HepG2 (cell line): ENCODE measurements around the gene ANXA9. TPM values are rescaled to one million over a fixed set of nuclear protein-coding genes. Genes with fewer than 3 reads are reported as not detected.

ENCODE experiments used
- ADNP ChIP-seq: sonication (generic); formaldehyde crosslinking; IDR thresholded peaks from 2 replicates; pipeline ENCODE4 v1.4.0; 2020; ENCODE audit warnings: missing genetic modification reagents
- CENPT ChIP-seq: sonication (generic); formaldehyde crosslinking; IDR thresholded peaks from 2 replicates; pipeline ENCODE4 v1.8.0; 2022; ENCODE audit warnings: low read depth, mild to moderate bottlenecking, moderate library complexity, missing genetic modification reagents
- FOXM1 ChIP-seq: sonication (generic); formaldehyde crosslinking; IDR thresholded peaks from 2 replicates; pipeline ENCODE4 v1.5.0; 2020; ENCODE audit warnings: missing genetic modification reagents
- HNF4G ChIP-seq, 2 experiments: sonication (generic) in 1 of 2; formaldehyde crosslinking in 1 of 2; IDR thresholded peaks; 2 replicates each; pipeline versions ENCODE4 v1.4.0 to v1.6.1; 2011 to 2020; ENCODE audit warnings: borderline replicate concordance in 2 of 2, low read depth in 2 of 2, mild to moderate bottlenecking in 2 of 2, low read length in 1 of 2, missing genetic modification reagents in 1 of 2, moderate library complexity in 1 of 2
- KDM3A ChIP-seq: IDR thresholded peaks from 2 replicates; pipeline ENCODE4 v1.6.1; 2018; ENCODE audit warnings: low read depth, missing compliant biosample characterization
- KLF13 ChIP-seq: sonication (generic); formaldehyde crosslinking; IDR thresholded peaks from 2 replicates; pipeline ENCODE4 v1.4.0; 2020; ENCODE audit warnings: mild to moderate bottlenecking, missing genetic modification reagents
- MTA1 ChIP-seq: sonication (generic); formaldehyde crosslinking; IDR thresholded peaks from 2 replicates; pipeline ENCODE4 v1.4.0; 2020; ENCODE audit warnings: missing genetic modification reagents, mild to moderate bottlenecking, borderline replicate concordance
- NR2F1 ChIP-seq, 2 experiments: fragments of 450-650 bp in 1 of 2; formaldehyde crosslinking in 1 of 2; IDR thresholded peaks; 2 replicates each; pipeline versions ENCODE4 v1.5.0 to v1.6.1; 2016 to 2020; ENCODE audit warnings: mild to moderate bottlenecking in 1 of 2, missing compliant biosample characterization in 1 of 2, missing genetic modification reagents in 1 of 2, moderate library complexity in 1 of 2
- POLR2AphosphoS5 ChIP-seq: IDR thresholded peaks from 2 replicates; pipeline ENCODE4 v1.6.1; 2012; ENCODE audit warnings: low read depth, low read length
- SP140L ChIP-seq: sonication (generic); formaldehyde crosslinking; IDR thresholded peaks from 2 replicates; pipeline ENCODE4 v1.4.0; 2020; ENCODE audit warnings: missing genetic modification reagents, borderline replicate concordance
- SSRP1 ChIP-seq: IDR thresholded peaks from 2 replicates; pipeline ENCODE4 v1.6.1; 2016; ENCODE audit warnings: control low read depth
- ZBTB42 ChIP-seq: sonication (generic); formaldehyde crosslinking; IDR thresholded peaks from 2 replicates; pipeline ENCODE4 v1.5.0; 2020; ENCODE audit warnings: mild to moderate bottlenecking, missing genetic modification reagents
- ZMAT3 ChIP-seq: sonication (generic); formaldehyde crosslinking; conservative IDR thresholded peaks from 2 replicates; pipeline ENCODE4 v1.7.0; 2021; ENCODE audit warnings: missing genetic modification reagents
- ZNF256 ChIP-seq: sonication (generic); formaldehyde crosslinking; conservative IDR thresholded peaks from 2 replicates; pipeline ENCODE4 v1.4.0; 2020; ENCODE audit warnings: missing genetic modification reagents
- ZNF264 ChIP-seq: sonication (generic); formaldehyde crosslinking; IDR thresholded peaks from 2 replicates; pipeline ENCODE4 v1.4.0; 2020; ENCODE audit warnings: missing genetic modification reagents
- ZNF430 ChIP-seq: sonication (generic); formaldehyde crosslinking; IDR thresholded peaks from 2 replicates; pipeline ENCODE4 v1.9.0; 2021; ENCODE audit warnings: mild to moderate bottlenecking, missing genetic modification reagents
- ZNF557 ChIP-seq: sonication (generic); formaldehyde crosslinking; IDR thresholded peaks from 2 replicates; pipeline ENCODE4 v1.4.0; 2020; ENCODE audit warnings: missing genetic modification reagents
- ZNF572 ChIP-seq: sonication (generic); formaldehyde crosslinking; IDR thresholded peaks from 2 replicates; pipeline ENCODE4 v1.5.1; 2020; ENCODE audit warnings: mild to moderate bottlenecking, missing genetic modification reagents
- ZNF761 ChIP-seq: sonication (generic); formaldehyde crosslinking; conservative IDR thresholded peaks from 2 replicates; pipeline ENCODE4 v1.4.0; 2020; ENCODE audit warnings: mild to moderate bottlenecking, missing genetic modification reagents
- ZNF878 ChIP-seq: sonication (generic); formaldehyde crosslinking; IDR thresholded peaks from 2 replicates; pipeline ENCODE4 v1.8.1; 2023; ENCODE audit warnings: mild to moderate bottlenecking, missing genetic modification reagents, moderate library complexity
- polyA plus RNA-seq, 8 experiments: library from polyadenylated mRNA; depleted of rRNA in 3 of 8; stranded (reverse) in 7 of 8; unstranded in 1 of 8; fragments of >200 nt; fragmentation: Illumina TruSeq in 4 of 8; extraction: Trizol in 4 of 8; gene quantifications; 2 replicates each; pipeline versions ENCODE4 v1.2.1 to v1.2.3, GENCODE V29; 2011 to 2016; ENCODE audit warnings: low read depth in 4 of 8, missing spikeins in 1 of 8, mixed read lengths in 1 of 8; ENCODE audit not compliant: insufficient read depth in 1 of 8
- total RNA-seq, 5 experiments: library from RNA; depleted of rRNA; stranded (reverse); fragments of >200 nt; fragmentation: Illumina TruSeq; extraction: Trizol; gene quantifications; 2 replicates each; pipeline ENCODE4 v1.2.3, GENCODE V29; 2016; ENCODE audit warnings: low read depth in 1 of 5
- TF ChIP-seq, protein P1 (sequence below), 2 experiments: sonication (generic) in 1 of 2; formaldehyde crosslinking in 1 of 2; IDR thresholded peaks; 2 replicates each; pipeline versions ENCODE4 v1.4.0 to v1.6.1; 2018 to 2020; ENCODE audit warnings: missing genetic modification reagents in 2 of 2, borderline replicate concordance in 1 of 2, low read depth in 1 of 2, mild to moderate bottlenecking in 1 of 2, missing biosample characterization in 1 of 2
- TF ChIP-seq, protein P2 (sequence below): sonication (generic); formaldehyde crosslinking; IDR thresholded peaks from 2 replicates; pipeline ENCODE4 v1.8.0; 2022; ENCODE audit warnings: mild to moderate bottlenecking, missing genetic modification reagents, moderate library complexity
- TF ChIP-seq, protein P3 (sequence below): sonication (generic); formaldehyde crosslinking; IDR thresholded peaks from 2 replicates; pipeline ENCODE4 v1.5.1; 2020; ENCODE audit warnings: missing genetic modification reagents, mild to moderate bottlenecking, borderline replicate concordance

ANXA9 gene
- total and polyA plus RNA-seq, 2 of the 13 experiments (the other 11 are each of a cell fraction or from before 2014, with no cell fraction given), result 13.3 to 23.9 TPM

DNA sequence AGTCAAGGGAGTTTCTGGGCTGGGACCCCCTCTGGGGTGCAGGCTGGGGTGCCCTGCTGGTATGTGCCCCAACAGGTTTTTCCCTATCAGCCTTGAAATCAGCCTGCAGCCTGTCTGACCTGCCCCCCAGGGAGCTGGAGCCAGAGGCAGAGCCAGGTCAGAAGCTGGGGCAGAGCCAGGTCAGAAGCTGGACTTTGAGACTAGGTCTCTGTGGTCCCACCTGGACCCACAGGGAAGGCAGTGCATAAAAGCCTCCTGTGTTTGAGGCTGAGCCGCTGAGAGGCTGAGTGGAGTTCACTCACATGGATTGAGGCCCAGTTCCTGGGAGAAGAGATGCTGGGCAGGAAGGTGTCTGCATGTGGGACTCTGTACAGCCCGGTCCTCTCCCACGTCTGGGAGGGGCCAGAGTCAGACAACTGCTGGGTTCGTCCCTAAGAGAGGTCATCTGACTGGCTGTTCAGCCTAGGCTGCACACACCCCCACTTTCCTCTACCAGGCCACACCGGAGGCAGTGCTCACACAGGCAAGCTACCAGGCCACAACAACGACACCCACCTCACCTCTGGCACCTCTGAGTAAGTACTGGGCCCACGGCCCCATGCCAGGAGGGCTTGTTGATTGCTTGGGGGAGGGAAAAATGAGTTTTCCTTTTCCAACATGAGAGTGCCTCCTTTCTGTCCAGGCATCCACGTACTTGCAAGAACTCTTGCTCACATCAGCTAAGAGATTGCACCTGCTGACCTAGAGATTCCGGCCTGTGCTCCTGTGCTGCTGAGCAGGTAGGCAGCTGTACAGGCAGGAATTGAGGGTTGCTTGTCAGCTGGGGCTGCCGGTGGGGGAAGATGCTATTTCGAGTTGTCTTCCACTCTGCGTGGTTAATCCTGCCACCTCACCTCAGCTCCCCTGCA is at the start of gene ANXA9 (continued):
- TF ChIP-seq, protein P1, sequence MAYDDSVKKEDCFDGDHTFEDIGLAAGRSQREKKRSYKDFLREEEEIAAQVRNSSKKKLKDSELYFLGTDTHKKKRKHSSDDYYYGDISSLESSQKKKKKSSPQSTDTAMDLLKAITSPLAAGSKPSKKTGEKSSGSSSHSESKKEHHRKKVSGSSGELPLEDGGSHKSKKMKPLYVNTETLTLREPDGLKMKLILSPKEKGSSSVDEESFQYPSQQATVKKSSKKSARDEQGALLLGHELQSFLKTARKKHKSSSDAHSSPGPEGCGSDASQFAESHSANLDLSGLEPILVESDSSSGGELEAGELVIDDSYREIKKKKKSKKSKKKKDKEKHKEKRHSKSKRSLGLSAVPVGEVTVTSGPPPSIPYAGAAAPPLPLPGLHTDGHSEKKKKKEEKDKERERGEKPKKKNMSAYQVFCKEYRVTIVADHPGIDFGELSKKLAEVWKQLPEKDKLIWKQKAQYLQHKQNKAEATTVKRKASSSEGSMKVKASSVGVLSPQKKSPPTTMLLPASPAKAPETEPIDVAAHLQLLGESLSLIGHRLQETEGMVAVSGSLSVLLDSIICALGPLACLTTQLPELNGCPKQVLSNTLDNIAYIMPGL (CRISPR knock-in tag; IDR thresholded peaks at IDR 0.05; ENCODE audit: borderline replicate concordance in 1 of 2, low read depth in 1 of 2), result peak; percentile 8 to 75; a peak in 1 of 4 replicates
- TF ChIP-seq KDM3A (CRISPR knock-in tag) (peak; percentile 65; the same call in 1 of the 2 replicates), MTA1 (peak; percentile 75), ZNF264 (CRISPR knock-in tag) (peak; percentile 72), SSRP1 (CRISPR knock-in tag) (0 out of 2 replicates have a peak, but pooled peaks have one; percentile 47), HNF4G (IDR thresholded peaks at IDR 0.05; ENCODE audit: borderline replicate concordance, low read depth, low read length) (peak; percentile 91), HNF4G (CRISPR knock-in tag; IDR thresholded peaks at IDR 0.05; ENCODE audit: borderline replicate concordance, low read depth) (peak; percentile 91; the same call in 1 of the 2 replicates), KLF13 (CRISPR knock-in tag) (peak; percentile 50; the same call in 1 of the 2 replicates), ZMAT3 (CRISPR knock-in tag) (peak; percentile 72; the same call in 1 of the 2 replicates), CENPT (CRISPR knock-in tag) (no peak), ZNF761 (CRISPR knock-in tag) (0 out of 2 replicates have a peak, but pooled peaks have one; percentile 80), ZNF256 (CRISPR knock-in tag) (no peak), ZNF557 (no peak), SP140L (CRISPR knock-in tag) (no peak), ZNF572 (CRISPR knock-in tag) (0 out of 2 replicates have a peak, but pooled peaks have one; percentile 59), ZBTB42 (no peak), FOXM1 (no peak), NR2F1 (CRISPR knock-in tag; IDR thresholded peaks at IDR 0.05) (peak in 1 of 2 experiments; percentile 72; a peak in 2 of 4 replicates), ADNP (no peak), POLR2AphosphoS5 (peak; percentile 53), ZNF878 (CRISPR knock-in tag) (no peak), ZNF430 (CRISPR knock-in tag) (no peak)
- TF ChIP-seq, protein P2, sequence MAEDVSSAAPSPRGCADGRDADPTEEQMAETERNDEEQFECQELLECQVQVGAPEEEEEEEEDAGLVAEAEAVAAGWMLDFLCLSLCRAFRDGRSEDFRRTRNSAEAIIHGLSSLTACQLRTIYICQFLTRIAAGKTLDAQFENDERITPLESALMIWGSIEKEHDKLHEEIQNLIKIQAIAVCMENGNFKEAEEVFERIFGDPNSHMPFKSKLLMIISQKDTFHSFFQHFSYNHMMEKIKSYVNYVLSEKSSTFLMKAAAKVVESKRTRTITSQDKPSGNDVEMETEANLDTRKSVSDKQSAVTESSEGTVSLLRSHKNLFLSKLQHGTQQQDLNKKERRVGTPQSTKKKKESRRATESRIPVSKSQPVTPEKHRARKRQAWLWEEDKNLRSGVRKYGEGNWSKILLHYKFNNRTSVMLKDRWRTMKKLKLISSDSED, result no peak
- TF ChIP-seq, protein P3, sequence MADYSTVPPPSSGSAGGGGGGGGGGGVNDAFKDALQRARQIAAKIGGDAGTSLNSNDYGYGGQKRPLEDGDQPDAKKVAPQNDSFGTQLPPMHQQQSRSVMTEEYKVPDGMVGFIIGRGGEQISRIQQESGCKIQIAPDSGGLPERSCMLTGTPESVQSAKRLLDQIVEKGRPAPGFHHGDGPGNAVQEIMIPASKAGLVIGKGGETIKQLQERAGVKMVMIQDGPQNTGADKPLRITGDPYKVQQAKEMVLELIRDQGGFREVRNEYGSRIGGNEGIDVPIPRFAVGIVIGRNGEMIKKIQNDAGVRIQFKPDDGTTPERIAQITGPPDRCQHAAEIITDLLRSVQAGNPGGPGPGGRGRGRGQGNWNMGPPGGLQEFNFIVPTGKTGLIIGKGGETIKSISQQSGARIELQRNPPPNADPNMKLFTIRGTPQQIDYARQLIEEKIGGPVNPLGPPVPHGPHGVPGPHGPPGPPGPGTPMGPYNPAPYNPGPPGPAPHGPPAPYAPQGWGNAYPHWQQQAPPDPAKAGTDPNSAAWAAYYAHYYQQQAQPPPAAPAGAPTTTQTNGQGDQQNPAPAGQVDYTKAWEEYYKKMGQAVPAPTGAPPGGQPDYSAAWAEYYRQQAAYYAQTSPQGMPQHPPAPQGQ (CRISPR knock-in tag), result no peak
